ENCODE data around the gene SLC25A52.
"Not testable (repeated sequence)": the region's sequence is repeated elsewhere in the genome, so short reads cannot be mapped to it uniquely, and the experiment has no call there.

SLC25A52 gene

GRCh38 chr18:31760695-31761094, at the start of gene SLC25A52:
SLC25A52 (minus strand) TSS chr18:31760880; CDS start chr18:31760661, 219 bp downstream.
- DNase-seq (ENCODE audit: low read depth): no peak
- TF ChIP-seq CTCF (IDR thresholded peaks at IDR 0.05; ENCODE audit: low read depth, low read length, missing control alignments): no peak
- H3K4me3 ChIP-seq (ENCODE audit: low read depth, low read length): no peak within 1 kb of the TSS

- H3K4me3 ChIP-seq (ENCODE audit: low read depth, low read length); DNase-seq (ENCODE audit: low read depth): not testable (repeated sequence)
These were observed 48.4 kb upstream of the SLC25A52 start for GRCh38 chr18:31809049-31809448.

- no peak overlapping the region for H3K4me3 ChIP-seq (ENCODE audit: low read depth, low read length)
- no peak for TF ChIP-seq CTCF (IDR thresholded peaks at IDR 0.05; ENCODE audit: low read depth, low read length, missing control alignments)
- no peak for DNase-seq (ENCODE audit: low read depth)
These were observed 40.4 kb upstream of the SLC25A52 start for GRCh38 chr18:31801078-31801477.

- not testable (repeated sequence) for DNase-seq (ENCODE audit: low read depth); H3K4me3 ChIP-seq (ENCODE audit: low read depth, low read length)
These were observed 38.6 kb upstream of the SLC25A52 start for GRCh38 chr18:31799257-31799656.

GRCh38 chr18:31798399-31798798, 37.7 kb upstream of the SLC25A52 start:
- DNase-seq (ENCODE audit: low read depth): no peak
- no peak overlapping the region for H3K4me3 ChIP-seq (ENCODE audit: low read depth, low read length)
- no peak for TF ChIP-seq CTCF (IDR thresholded peaks at IDR 0.05; ENCODE audit: low read depth, low read length, missing control alignments)

- TF ChIP-seq CTCF (IDR thresholded peaks at IDR 0.05; ENCODE audit: low read depth, low read length, missing control alignments): no peak
- DNase-seq (ENCODE audit: low read depth): no peak
- H3K4me3 ChIP-seq (ENCODE audit: low read depth, low read length): no peak overlapping the region
These were observed 35.1 kb upstream of the SLC25A52 start for GRCh38 chr18:31795747-31796146.

GRCh38 chr18:31793531-31793930, 32.9 kb upstream of the SLC25A52 start:
- no peak for TF ChIP-seq CTCF (IDR thresholded peaks at IDR 0.05; ENCODE audit: low read depth, low read length, missing control alignments)
- DNase-seq (ENCODE audit: low read depth): no peak
- H3K4me3 ChIP-seq (ENCODE audit: low read depth, low read length): no peak overlapping the region

- TF ChIP-seq CTCF (IDR thresholded peaks at IDR 0.05; ENCODE audit: low read depth, low read length, missing control alignments): no peak
- DNase-seq (ENCODE audit: low read depth): no peak
- H3K4me3 ChIP-seq (ENCODE audit: low read depth, low read length): no peak overlapping the region
These were observed 31.9 kb upstream of the SLC25A52 start for GRCh38 chr18:31792580-31792911.

All from GM12864 (cell line).